Measurements from ENCODE around the gene PRX.

GRCh38 chr19:40410030-40410389, 3.2 kb downstream of the PRX start:
- no peak for TF ChIP-seq SP1 (IDR thresholded peaks at IDR 0.05)
- no peak for TF ChIP-seq TARDBP (IDR thresholded peaks at IDR 0.05)
- TF ChIP-seq LEF1 (IDR thresholded peaks at IDR 0.05; ENCODE audit: borderline replicate concordance), result no peak

Measured in HEK293T (cell line).